ENCODE results near the gene S100A1.
"Not testable (repeated sequence)": the region's sequence is repeated elsewhere in the genome, so short reads cannot be mapped to it uniquely, and the experiment has no call there.

The S100A1 gene

DNA sequence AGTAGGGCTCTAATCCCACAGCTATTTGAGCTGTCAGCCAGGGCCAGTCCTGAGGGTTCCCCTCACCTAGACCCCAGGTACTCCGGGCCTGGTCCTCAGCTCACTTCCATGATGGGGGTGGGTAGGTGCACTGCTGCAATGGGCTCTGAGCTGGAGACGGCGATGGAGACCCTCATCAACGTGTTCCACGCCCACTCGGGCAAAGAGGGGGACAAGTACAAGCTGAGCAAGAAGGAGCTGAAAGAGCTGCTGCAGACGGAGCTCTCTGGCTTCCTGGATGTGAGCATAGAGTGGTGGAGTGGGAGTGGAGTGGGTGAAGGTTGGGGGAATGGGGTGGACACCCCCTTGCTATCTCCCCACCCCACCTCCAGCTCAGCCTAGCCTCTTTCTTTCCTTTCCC, 2.1 kb downstream of the S100A1 start:
- Histone ChIP-seq H3K27me3 (ENCODE audit: control insufficient read depth, insufficient read depth, low read length) (no peaks in the 10 kb centered on the region), H3K4me3 (ENCODE audit: low read length) (no peak overlapping the region), H3K27ac (ENCODE audit: low read length) (no peak overlapping the region), H3K36me3 (ENCODE audit: control insufficient read depth, insufficient read depth, low read length) (peaks cover under 1% of the 10 kb centered on the region; the same call in 1 of the 2 replicates), H3K9me3 (ENCODE audit: control insufficient read depth, insufficient read depth, low read length) (no peaks in the 10 kb centered on the region), H3K4me1 (ENCODE audit: control insufficient read depth, insufficient read depth, low read length) (peaks cover 5% of the 10 kb centered on the region)
- DNase-seq (ENCODE audit: low read depth, low spot score): no peak
- WGBS (ENCODE audit: insufficient coverage, insufficient read length): no CpG with 5 or more reads among the region's 7 CpGs

DNA sequence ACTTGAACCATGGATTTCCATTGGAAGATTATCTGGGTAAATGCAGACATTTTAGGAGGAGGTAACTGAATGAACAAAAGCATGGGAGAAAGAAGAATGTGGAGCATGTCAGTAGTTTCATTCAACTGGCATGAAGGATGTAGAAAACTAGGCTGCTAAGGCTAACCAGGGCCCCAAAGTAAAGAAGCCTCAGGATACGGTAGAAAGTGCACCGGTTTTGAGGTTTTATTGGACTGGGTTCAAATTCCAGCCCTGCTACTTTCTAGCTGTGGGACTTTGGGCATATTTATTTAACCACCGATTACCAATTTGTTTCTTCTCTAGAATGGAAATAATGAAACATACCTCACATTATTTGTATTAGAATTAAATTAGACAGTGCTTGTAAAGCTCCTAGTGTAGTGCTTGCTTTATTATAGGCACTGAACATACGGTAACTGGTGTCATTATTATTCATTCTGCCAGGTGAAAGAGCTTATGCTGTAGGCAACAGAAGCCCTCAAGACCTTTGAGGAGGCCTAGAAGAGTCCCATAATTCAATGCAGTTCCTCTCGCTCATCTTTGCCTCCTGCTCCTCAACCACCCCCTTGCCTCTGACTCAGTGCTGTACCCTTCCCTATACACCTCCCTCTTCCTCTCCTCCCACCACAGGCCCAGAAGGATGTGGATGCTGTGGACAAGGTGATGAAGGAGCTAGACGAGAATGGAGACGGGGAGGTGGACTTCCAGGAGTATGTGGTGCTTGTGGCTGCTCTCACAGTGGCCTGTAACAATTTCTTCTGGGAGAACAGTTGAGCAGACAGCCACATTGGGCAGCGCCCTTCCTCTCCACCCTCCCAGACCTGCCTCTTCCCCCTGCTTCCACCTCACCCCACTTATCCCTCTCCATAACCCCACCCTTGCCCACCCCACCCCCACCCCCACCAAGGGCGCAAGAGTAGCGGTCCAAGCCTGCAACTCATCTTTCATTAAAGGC, 3.1 kb downstream of the S100A1 start:
- DNase-seq (ENCODE audit: low read depth, low spot score): no peak
- WGBS (ENCODE audit: insufficient coverage, insufficient read length): no CpG with 5 or more reads among the region's 10 CpGs
- Histone ChIP-seq H3K4me3 (ENCODE audit: low read length) (no peak overlapping the region), H3K27ac (ENCODE audit: low read length) (no peak overlapping the region), H3K36me3 (ENCODE audit: control insufficient read depth, insufficient read depth, low read length) (no peaks in the 10 kb centered on the region), H3K9me3 (ENCODE audit: control insufficient read depth, insufficient read depth, low read length) (no peaks in the 10 kb centered on the region), H3K27me3 (ENCODE audit: control insufficient read depth, insufficient read depth, low read length) (no peaks in the 10 kb centered on the region), H3K4me1 (ENCODE audit: control insufficient read depth, insufficient read depth, low read length) (peaks cover 5% of the 10 kb centered on the region)

- no peak overlapping the region for H3K27ac ChIP-seq (ENCODE audit: low read length)
- H3K36me3 ChIP-seq (ENCODE audit: control insufficient read depth, insufficient read depth, low read length): peaks cover 12% of the 10 kb centered on the region; the same call in 1 of the 2 replicates
- WGBS (ENCODE audit: insufficient coverage, insufficient read length): no CpG with 5 or more reads among the region's 18 CpGs
- peaks cover 3% of the 10 kb centered on the region for H3K4me1 ChIP-seq (ENCODE audit: control insufficient read depth, insufficient read depth, low read length)
- no peak for DNase-seq (ENCODE audit: low read depth, low spot score)
- H3K9me3 ChIP-seq (ENCODE audit: control insufficient read depth, insufficient read depth, low read length): no peaks in the 10 kb centered on the region
- H3K4me3 ChIP-seq (ENCODE audit: low read length): peak overlapping the region; percentile 13; the same call in 1 of the 2 replicates
- no peaks in the 10 kb centered on the region for H3K27me3 ChIP-seq (ENCODE audit: control insufficient read depth, insufficient read depth, low read length)
These were observed 5.0 kb downstream of the S100A1 start for GRCh38 chr1:153633161-153633753.

- peaks cover 14% of the 10 kb centered on the region; the same call in 1 of the 2 replicates for H3K36me3 ChIP-seq (ENCODE audit: control insufficient read depth, insufficient read depth, low read length)
- peak within 1 kb of the TSS; percentile 16 for H3K27ac ChIP-seq (ENCODE audit: low read length)
- peak; percentile 99 for DNase-seq (ENCODE audit: low read depth, low spot score)
- no peaks in the 10 kb centered on the region for H3K27me3 ChIP-seq (ENCODE audit: control insufficient read depth, insufficient read depth, low read length)
- H3K4me1 ChIP-seq (ENCODE audit: control insufficient read depth, insufficient read depth, low read length): peaks cover 3% of the 10 kb centered on the region
- peak within 1 kb of the TSS; percentile 91 for H3K4me3 ChIP-seq (ENCODE audit: low read length)
- no CpG with 5 or more reads among the region's 65 CpGs for WGBS (ENCODE audit: insufficient coverage, insufficient read length)
- H3K9me3 ChIP-seq (ENCODE audit: control insufficient read depth, insufficient read depth, low read length): no peaks in the 10 kb centered on the region
These were observed 5.8 kb downstream of the S100A1 start, which contains the start of gene CHTOP for GRCh38 chr1:153633754-153634665. CHTOP (plus strand) TSS chr1:153634066; CDS start chr1:153636589, 2,523 bp downstream.

- Histone ChIP-seq H3K27ac (ENCODE audit: low read length) (no peak overlapping the region), H3K36me3 (ENCODE audit: control insufficient read depth, insufficient read depth, low read length) (peaks cover 29% of the 10 kb centered on the region)
These were observed 7.6 kb downstream of the S100A1 start for GRCh38 chr1:153635872-153636271.

GRCh38 chr1:153636312-153636711, 8.1 kb downstream of the S100A1 start:
- no CpG with 5 or more reads among the region's 9 CpGs for WGBS (ENCODE audit: insufficient coverage, insufficient read length)
- H3K4me3 ChIP-seq (ENCODE audit: low read length): no peak overlapping the region
- H3K4me1 ChIP-seq (ENCODE audit: control insufficient read depth, insufficient read depth, low read length): peaks cover 3% of the 10 kb centered on the region
- H3K9me3 ChIP-seq (ENCODE audit: control insufficient read depth, insufficient read depth, low read length): no peaks in the 10 kb centered on the region
- no peak for DNase-seq (ENCODE audit: low read depth, low spot score)
- H3K27ac ChIP-seq (ENCODE audit: low read length): no peak overlapping the region
- no peaks in the 10 kb centered on the region for H3K27me3 ChIP-seq (ENCODE audit: control insufficient read depth, insufficient read depth, low read length)
- H3K36me3 ChIP-seq (ENCODE audit: control insufficient read depth, insufficient read depth, low read length): peaks cover 31% of the 10 kb centered on the region

More at GRCh38 chr1:153635872-153636271, 7.6 kb downstream of the S100A1 start:
- H3K4me3 ChIP-seq (ENCODE audit: low read length): no peak overlapping the region
- H3K27me3 ChIP-seq (ENCODE audit: control insufficient read depth, insufficient read depth, low read length): no peaks in the 10 kb centered on the region
- peaks cover 3% of the 10 kb centered on the region for H3K4me1 ChIP-seq (ENCODE audit: control insufficient read depth, insufficient read depth, low read length)
- H3K9me3 ChIP-seq (ENCODE audit: control insufficient read depth, insufficient read depth, low read length): no peaks in the 10 kb centered on the region
- DNase-seq (ENCODE audit: low read depth, low spot score): no peak
- WGBS (ENCODE audit: insufficient coverage, insufficient read length): no CpG with 5 or more reads among the region's 7 CpGs

GRCh38 chr1:153638261-153638660, 10.0 kb downstream of the S100A1 start:
- H3K4me1 ChIP-seq (ENCODE audit: control insufficient read depth, insufficient read depth, low read length): peaks cover 3% of the 10 kb centered on the region
- H3K4me3 ChIP-seq (ENCODE audit: low read length): no peak overlapping the region
- H3K36me3 ChIP-seq (ENCODE audit: control insufficient read depth, insufficient read depth, low read length): peaks cover 44% of the 10 kb centered on the region
- H3K27me3 ChIP-seq (ENCODE audit: control insufficient read depth, insufficient read depth, low read length): no peaks in the 10 kb centered on the region
- no peaks in the 10 kb centered on the region for H3K9me3 ChIP-seq (ENCODE audit: control insufficient read depth, insufficient read depth, low read length)
- no CpG with 5 or more reads among the region's 6 CpGs for WGBS (ENCODE audit: insufficient coverage, insufficient read length)
- no peak overlapping the region for H3K27ac ChIP-seq (ENCODE audit: low read length)
- DNase-seq (ENCODE audit: low read depth, low spot score): no peak

DNA sequence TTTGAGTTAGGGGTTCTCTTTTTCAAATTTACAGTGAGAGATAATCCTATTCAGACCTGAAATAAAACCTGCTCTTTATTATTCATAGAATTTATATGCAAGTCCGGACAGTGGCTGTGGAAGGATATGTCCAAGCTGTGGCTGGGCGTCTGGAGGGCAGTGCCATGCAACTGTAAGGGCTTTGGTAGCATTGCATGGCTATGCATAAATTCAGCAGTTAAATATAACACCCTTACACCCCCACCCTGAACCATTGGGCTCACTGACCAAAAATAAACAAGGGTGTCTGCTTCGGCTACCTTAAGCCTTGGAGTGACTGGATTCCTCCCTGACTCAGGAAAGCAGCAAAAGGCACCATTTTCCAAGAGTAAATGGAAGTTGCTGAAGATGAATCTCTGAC, 11.0 kb downstream of the S100A1 start:
- Histone ChIP-seq H3K9me3 (ENCODE audit: control insufficient read depth, insufficient read depth, low read length) (no peaks in the 10 kb centered on the region), H3K36me3 (ENCODE audit: control insufficient read depth, insufficient read depth, low read length) (peaks cover 47% of the 10 kb centered on the region), H3K27me3 (ENCODE audit: control insufficient read depth, insufficient read depth, low read length) (no peaks in the 10 kb centered on the region), H3K4me1 (ENCODE audit: control insufficient read depth, insufficient read depth, low read length) (peaks cover 1% of the 10 kb centered on the region; the same call in 1 of the 2 replicates), H3K4me3 (ENCODE audit: low read length) (no peak overlapping the region), H3K27ac (ENCODE audit: low read length) (no peak overlapping the region)
- no CpG with 5 or more reads among the region's 3 CpGs for WGBS (ENCODE audit: insufficient coverage, insufficient read length)
- no peak for DNase-seq (ENCODE audit: low read depth, low spot score)

- not testable (repeated sequence) for H3K4me1 ChIP-seq (ENCODE audit: control insufficient read depth, insufficient read depth, low read length); H3K4me3 ChIP-seq (ENCODE audit: low read length); H3K9me3 ChIP-seq (ENCODE audit: control insufficient read depth, insufficient read depth, low read length); DNase-seq (ENCODE audit: low read depth, low spot score); H3K27me3 ChIP-seq (ENCODE audit: control insufficient read depth, insufficient read depth, low read length); H3K27ac ChIP-seq (ENCODE audit: low read length)
- no CpG with 5 or more reads among the region's 5 CpGs for WGBS (ENCODE audit: insufficient coverage, insufficient read length)
- H3K36me3 ChIP-seq (ENCODE audit: control insufficient read depth, insufficient read depth, low read length): peaks cover 51% of the 10 kb centered on the region
These were observed 12.0 kb downstream of the S100A1 start for GRCh38 chr1:153640213-153640612.

DNA sequence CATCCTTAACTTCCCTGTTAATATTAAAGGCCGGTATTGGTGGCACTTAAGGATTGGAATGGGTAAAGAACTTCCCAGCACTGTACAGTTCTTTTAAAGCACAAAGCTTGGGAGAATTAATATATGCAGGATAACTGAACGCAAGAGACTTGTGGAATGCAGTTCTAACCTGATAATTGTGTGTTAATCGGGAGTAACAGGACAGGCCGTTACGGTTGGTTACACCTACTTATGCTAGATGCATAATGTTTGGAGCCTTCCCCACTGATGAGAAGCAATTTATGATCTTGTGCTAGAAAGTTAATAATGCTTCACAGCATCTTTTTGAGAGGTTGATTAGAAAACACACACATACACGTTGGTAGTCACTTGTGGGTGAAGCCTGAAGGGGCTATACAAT, 12.6 kb downstream of the S100A1 start:
- Histone ChIP-seq H3K9me3 (ENCODE audit: control insufficient read depth, insufficient read depth, low read length) (no peaks in the 10 kb centered on the region), H3K4me3 (ENCODE audit: low read length) (no peak overlapping the region), H3K27ac (ENCODE audit: low read length) (no peak overlapping the region), H3K4me1 (ENCODE audit: control insufficient read depth, insufficient read depth, low read length) (no peaks in the 10 kb centered on the region), H3K36me3 (ENCODE audit: control insufficient read depth, insufficient read depth, low read length) (peaks cover 52% of the 10 kb centered on the region), H3K27me3 (ENCODE audit: control insufficient read depth, insufficient read depth, low read length) (no peaks in the 10 kb centered on the region)
- WGBS (ENCODE audit: insufficient coverage, insufficient read length): no CpG with 5 or more reads among the region's 6 CpGs
- DNase-seq (ENCODE audit: low read depth, low spot score): no peak
